GM19193 (cell line): ENCODE results near the gene CHL1.

Experiments
- POLR2A ChIP-seq: IDR thresholded peaks from 4 replicates; pipeline ENCODE4 v1.6.1; 2011; ENCODE audit not compliant: insufficient read depth, insufficient read length; ENCODE audit errors: extremely low read depth

The CHL1 gene

GRCh38 chr3:436053-436452 lies 239.5 kb downstream of the CHL1 start:
- no peak for TF ChIP-seq POLR2A

GRCh38 chr3:440826-441225 lies 244.3 kb downstream of the CHL1 start:
- no peak for TF ChIP-seq POLR2A

- TF ChIP-seq POLR2A: no peak
Measured at GRCh38 chr3:445960-446359, 249.4 kb downstream of the CHL1 start.

- TF ChIP-seq POLR2A: no peak
Measured at GRCh38 chr3:447671-448070, 251.1 kb downstream of the CHL1 start.

- no peak for TF ChIP-seq POLR2A
Measured at GRCh38 chr3:449711-450110, 253.1 kb downstream of the CHL1 start.

- TF ChIP-seq POLR2A: no peak
Measured at GRCh38 chr3:452221-452620, 255.7 kb downstream of the CHL1 start.

- no peak for TF ChIP-seq POLR2A
Measured at GRCh38 chr3:453106-453505, 256.5 kb downstream of the CHL1 start.

GRCh38 chr3:454986-455385 lies 258.4 kb downstream of the CHL1 start:
- TF ChIP-seq POLR2A: no peak

GRCh38 chr3:458124-458523 lies 261.6 kb downstream of the CHL1 start:
- TF ChIP-seq POLR2A: no peak

GRCh38 chr3:458653-459310 lies 262.2 kb downstream of the CHL1 start:
- no peak for TF ChIP-seq POLR2A
